ENCODE measurements around the gene ZNF653. TPM values are rescaled to one million over a fixed set of nuclear protein-coding genes. Genes with fewer than 3 reads are reported as not detected.

ZNF653 gene
- total and polyA plus RNA-seq, 9 of the 15 experiments (the other 6 are each of a cell fraction or from before 2014, with no cell fraction given): 1.6 to 8.0 (median 4.2) TPM; not detected in 2

DNA sequence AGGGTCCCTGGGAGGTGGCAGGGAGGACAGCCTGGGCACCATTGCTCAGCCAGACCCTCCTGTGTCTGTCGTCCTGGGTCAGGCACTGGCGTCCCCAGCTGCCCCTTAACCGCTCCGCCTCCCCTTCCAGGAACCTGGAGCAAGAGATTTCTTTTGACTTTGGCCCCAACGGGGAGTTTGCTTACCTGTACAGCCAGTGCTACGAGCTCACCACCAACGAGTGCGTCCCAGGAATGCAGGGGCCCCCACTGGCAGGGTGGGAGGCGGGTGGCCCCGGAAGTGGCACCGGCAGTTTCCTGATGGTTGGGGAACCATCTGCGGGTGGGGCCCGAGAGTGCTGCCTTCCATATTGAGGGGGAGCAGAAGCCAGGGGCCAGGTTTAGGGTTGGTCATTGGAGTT, 57.2 kb downstream of the ZNF653 start:
- Histone ChIP-seq H3K4me3 (no peak overlapping the region), H3K36me3 (ENCODE audit: control insufficient read depth, insufficient read depth, low read length) (peaks cover 71% of the 10 kb centered on the region; the same call in 1 of the 3 replicates), H4K20me1 (replicated peaks; ENCODE audit: control insufficient read depth, insufficient read depth, low read length) (no peaks in the 10 kb centered on the region), H3K9me3 (replicated peaks; ENCODE audit: control insufficient read depth, insufficient read depth, low read depth, low read length) (no peaks in the 10 kb centered on the region), H3K9ac (ENCODE audit: insufficient read depth in 1 of 2, low read depth in 2 of 2, low read length in 2 of 2) (no peak overlapping the region; a peak in 1 of 4 replicates), H3K27me3 (ENCODE audit: control insufficient read depth in 2 of 2, insufficient read depth in 2 of 2, low read length in 2 of 2) (no peaks in the 10 kb centered on the region), H3K9me1 (ENCODE audit: control insufficient read depth, insufficient read depth, low read length) (no peaks in the 10 kb centered on the region), H3K4me2 (ENCODE audit: insufficient read depth, low read length) (no peak overlapping the region), H3K79me2 (ENCODE audit: control insufficient read depth, insufficient read depth, low read length) (no peaks in the 10 kb centered on the region), H3K27ac (ENCODE audit: extremely low read depth, low read depth, low read length) (no peak overlapping the region), H2AFZ (ENCODE audit: low read depth, low read length) (no peak overlapping the region), H3K4me1 (replicated peaks in 1 of 2; ENCODE audit: control insufficient read depth in 2 of 2, insufficient read depth in 2 of 2, low read length in 2 of 2) (peaks cover 0 to 52% of the 10 kb centered on the region in 2 experiments; a peak in 3 of 5 replicates)
- intact Hi-C loops (cut with micrococcal nuclease): no loop called here
- peak in 1 of 4 experiments; percentile 5 for DNase-seq (ENCODE audit: extremely low read depth in 1 of 4, low spot score in 3 of 4)
- ChIA-PET CTCF (ENCODE audit: low intra/inter-chr PET ratio) (no interaction called here), POLR2A (interaction anchor here (0.6 to 1.0 kb wide), 2 partner anchors 34 to 40 kb away, joined by 3 to 4 read pairs; no protein-coding TSS in a partner anchor)
- no peak for ATAC-seq
- 92% methylated on average over 13 of the region's 13 CpGs for WGBS (ENCODE audit: insufficient coverage, low coverage, missing lambda C conversion rate)
- FAIRE-seq: no peak
- no TSS peak for BruUV-seq (replicated peaks)
- TF ChIP-seq MYC (IDR thresholded peaks at IDR 0.05; ENCODE audit: low read depth, low read length): no peak
- no peak for TF ChIP-seq MYC (CRISPR knock-in tag; IDR thresholded peaks at IDR 0.05; ENCODE audit: borderline replicate concordance, low read depth)
- no peak for TF ChIP-seq CHD2 (IDR thresholded peaks at IDR 0.05; ENCODE audit: low read depth, low read length)
- 0 out of 2 replicates have a peak, but pooled peaks have one; percentile 0 for TF ChIP-seq RBFOX2 (IDR thresholded peaks at IDR 0.05; ENCODE audit: low read depth, low read length)
- TF ChIP-seq SIRT6 (IDR thresholded peaks at IDR 0.05; ENCODE audit: low read depth, low read length): no peak
- TF ChIP-seq POLR2G (IDR thresholded peaks at IDR 0.05; ENCODE audit: low read depth, low read length): peak; percentile 1; the same call in 1 of the 2 replicates
- no peak for TF ChIP-seq ERF (CRISPR knock-in tag; IDR thresholded peaks at IDR 0.05)
- no peak for TF ChIP-seq HINFP (tag; conservative IDR thresholded peaks at IDR 0.05; ENCODE audit: low read depth)
- in situ Hi-C loops (cut with MboI): no loop called here

Data from K562 (cell line).